ENCODE measurements around the gene LSM10. TPM values are rescaled to one million over a fixed set of nuclear protein-coding genes. Genes with fewer than 3 reads are reported as not detected.

The LSM10 gene
- total RNA-seq, 4 donors from 2014 or later, result 21.0 to 32.2 (median 27.0) TPM

- intact Hi-C loops (cut with DNase I; ENCODE audit: low total_unique reads), result no loop called here
- 50 to 51% methylated on average over 7 of the region's 7 CpGs for WGBS, 2 donors
Observed at GRCh38 chr1:36349241-36349671, 48.5 kb downstream of the LSM10 start.

GRCh38 chr1:36346741-36347370 is 50.9 kb downstream of the LSM10 start:
- no peak for TF ChIP-seq CTCF (IDR thresholded peaks at IDR 0.05)
- TF ChIP-seq POLR2A (IDR thresholded peaks at IDR 0.05), result no peak
- intact Hi-C loops (cut with DNase I; ENCODE audit: low total_unique reads), result no loop called here
- 91 to 94% methylated on average over 8 of the region's 8 CpGs for WGBS, 2 donors
- no peak for DNase-seq (ENCODE audit: low spot score in 2 of 2)
- no peak overlapping the region for H3K4me3 ChIP-seq (ENCODE audit: low read depth, poor library complexity, severe bottlenecking)

More at GRCh38 chr1:36349241-36349671, 48.5 kb downstream of the LSM10 start:
- no peak overlapping the region for H3K4me3 ChIP-seq (ENCODE audit: low read depth, poor library complexity, severe bottlenecking)
- TF ChIP-seq POLR2A (IDR thresholded peaks at IDR 0.05) (no peak), CTCF (IDR thresholded peaks at IDR 0.05) (no peak)
- no peak for DNase-seq (ENCODE audit: low spot score in 2 of 2)

GRCh38 chr1:36345353-36345752 is 52.4 kb downstream of the LSM10 start:
- H3K4me3 ChIP-seq (ENCODE audit: low read depth, poor library complexity, severe bottlenecking), result no peak overlapping the region
- TF ChIP-seq POLR2A (IDR thresholded peaks at IDR 0.05) (no peak), CTCF (IDR thresholded peaks at IDR 0.05) (no peak)
- intact Hi-C loops (cut with DNase I; ENCODE audit: low total_unique reads), result loop anchor here (2.0 kb wide), 1 partner anchor 77 kb away; no protein-coding TSS in a partner anchor
- no peak for DNase-seq (ENCODE audit: low spot score in 2 of 2)
- WGBS, 2 donors, result 90 to 95% methylated on average over 6 to 7 of the region's 7 CpGs

GRCh38 chr1:36344395-36344680 is 53.4 kb downstream of the LSM10 start:
- H3K4me3 ChIP-seq (ENCODE audit: low read depth, poor library complexity, severe bottlenecking), result no peak overlapping the region
- TF ChIP-seq CTCF (IDR thresholded peaks at IDR 0.05), result no peak
- no peak for TF ChIP-seq POLR2A (IDR thresholded peaks at IDR 0.05)
- no peak for DNase-seq (ENCODE audit: low spot score in 2 of 2)
- 88 to 93% methylated on average over 8 of the region's 8 CpGs for WGBS, 2 donors
- intact Hi-C loops (cut with DNase I; ENCODE audit: low total_unique reads), result loop anchor here (2.0 kb wide), 1 partner anchor 78 kb away; no protein-coding TSS in a partner anchor

- DNase-seq (ENCODE audit: low spot score in 2 of 2), result no peak
- intact Hi-C loops (cut with DNase I; ENCODE audit: low total_unique reads), result loop anchor here (2.0 kb wide), 1 partner anchor 79 kb away; no protein-coding TSS in a partner anchor
- TF ChIP-seq CTCF (IDR thresholded peaks at IDR 0.05), result no peak
- no peak for TF ChIP-seq POLR2A (IDR thresholded peaks at IDR 0.05)
- WGBS, 2 donors, result 89 to 97% methylated on average over 21 to 24 of the region's 24 CpGs
- no peak overlapping the region for H3K4me3 ChIP-seq (ENCODE audit: low read depth, poor library complexity, severe bottlenecking)
Observed at GRCh38 chr1:36343651-36344394, 53.9 kb downstream of the LSM10 start.

Other genes with a start within 250 kb of the LSM10 start
- gene TRAPPC3, start 248.4 kb downstream of the LSM10 start, total RNA-seq, result 100 to 1,000 TPM in 2 of 4 donors, 10 to 100 TPM in 2; 78.3 to 113 (median 104) TPM
- 100 to 1,000 TPM; 115 to 171 (median 153) TPM for gene MAP7D1, start 241.7 kb downstream of the LSM10 start, total RNA-seq
- 100 to 1,000 TPM in 1 of 4 donors, 10 to 100 TPM in 3; 64.1 to 102 (median 76.9) TPM for gene THRAP3, start 173.5 kb downstream of the LSM10 start, total RNA-seq
- gene SH3D21, start 91.5 kb downstream of the LSM10 start, total RNA-seq, result 10 to 100 TPM in 3 of 4 donors, 1 to 10 TPM in 1; 9.8 to 20.9 (median 14.6) TPM
- 10 to 100 TPM; 29.8 to 35.5 (median 34.3) TPM for gene EVA1B, start 74.3 kb downstream of the LSM10 start, total RNA-seq
- gene STK40, start 12.0 kb downstream of the LSM10 start, total RNA-seq, result 10 to 100 TPM; 58.7 to 73.1 (median 63.0) TPM
- 1 to 10 TPM; 4.0 to 8.5 (median 4.8) TPM for gene OSCP1, start 52.5 kb upstream of the LSM10 start, total RNA-seq
- 10 to 100 TPM; 62.8 to 84.6 (median 65.1) TPM for gene MRPS15, start 66.5 kb upstream of the LSM10 start, total RNA-seq
- gene CSF3R, start 85.0 kb upstream of the LSM10 start, total RNA-seq, result 1 to 10 TPM in 3 of 4 donors, under 1 TPM in 1; 0.69 to 3.1 (median 2.3) TPM

All from lower leg skin (tissue), 4 donors.